Endothelial cell of umbilical vein (primary cell): Measurements from ENCODE around the gene BLOC1S4. TPM values are rescaled to one million over a fixed set of nuclear protein-coding genes. Genes with fewer than 3 reads are reported as not detected.

Source experiments
- BruUV-seq: library from RNA; stranded (reverse); fragments of 400-500 nt; replicated peaks from 2 replicates; lab custom pipeline; 2021; lab: Mats Ljungman, UMichigan
- CTCF ChIA-PET: fragments of 300-600, 350-600 bp; sonication (Branson Sonifier 250); formaldehyde crosslinking; loops from one replicate; lab custom pipeline; 2021; ENCODE audit warnings: antibody characterized with exemption, inconsistent platforms; lab: Charles Lee
- POLR2A ChIA-PET: fragments of 300-600, 350-600 bp; sonication (Branson Sonifier 250); formaldehyde crosslinking; loops from one replicate; lab custom pipeline; 2021; ENCODE audit warnings: antibody characterized with exemption, inconsistent platforms; lab: Charles Lee
- DNase-seq: peaks from one replicate; pipeline ENCODE4 v3.0.0-alpha.2; 2011; ENCODE audit warnings: low read depth, low spot score
- FAIRE-seq: peaks from 2 replicates; lab custom pipeline; 2011; peaks lifted over from hg19 to GRCh38; lab: Jason Lieb, UNC
- H2AFZ ChIP-seq: 2 replicates; pipeline ENCODE4 v1.6.0; 2012; ENCODE audit warnings: low read depth, low read length, control low read depth, inconsistent platforms
- H3K27ac ChIP-seq: 2 replicates; pipeline ENCODE4 v1.5.1; 2011; ENCODE audit warnings: low read depth, mild to moderate bottlenecking, control low read depth, low read length, moderate library complexity; ENCODE audit not compliant: insufficient read depth
- H3K27me3 ChIP-seq, 2 experiments: 2 replicates each; pipeline versions ENCODE4 v1.6.0 to v1.6.1; 2011; ENCODE audit warnings: low read length in 2 of 2, mixed read lengths in 1 of 2; ENCODE audit not compliant: control insufficient read depth in 2 of 2, insufficient read depth in 2 of 2
- H3K36me3 ChIP-seq, 2 experiments: 2 replicates in 1 of 2; 3 replicates in 1 of 2; pipeline ENCODE4 v1.5.1; 2011; ENCODE audit warnings: low read length in 2 of 2, mild to moderate bottlenecking in 1 of 2, moderate library complexity in 1 of 2; ENCODE audit not compliant: control insufficient read depth in 2 of 2, insufficient read depth in 2 of 2; ENCODE audit errors: extremely low read depth in 1 of 2
- H3K4me1 ChIP-seq: 3 replicates; pipeline ENCODE4 v1.5.1; 2011; ENCODE audit warnings: mild to moderate bottlenecking, low read length; ENCODE audit not compliant: control insufficient read depth, insufficient read depth; ENCODE audit errors: extremely low read depth
- H3K4me2 ChIP-seq: 2 replicates; pipeline ENCODE4 v1.6.1; 2011; ENCODE audit warnings: low read length, control low read depth, mixed read lengths; ENCODE audit not compliant: insufficient read depth
- H3K4me3 ChIP-seq, 3 experiments: fragments of 200-600 bp in 1 of 3; sonication (generic), shearing (Covaris generic) in 1 of 3; replicated peaks in 1 of 3; 2 replicates each; pipeline ENCODE4 v1.5.1; 2011 to 2016; ENCODE audit warnings: control low read depth in 3 of 3, low read length in 3 of 3, mild to moderate bottlenecking in 2 of 3, inconsistent platforms in 1 of 3, low read depth in 1 of 3, moderate library complexity in 1 of 3; ENCODE audit not compliant: insufficient read depth in 1 of 3
- H3K79me2 ChIP-seq: 2 replicates; pipeline ENCODE4 v1.6.0; 2012; ENCODE audit warnings: low read length, inconsistent platforms; ENCODE audit not compliant: control insufficient read depth, insufficient read depth
- H3K9ac ChIP-seq: replicated peaks from 2 replicates; pipeline ENCODE3; 2011; ENCODE audit warnings: low read length, control low read depth; ENCODE audit not compliant: insufficient read depth; ENCODE audit errors: extremely low read depth
- H3K9me1 ChIP-seq: replicated peaks from 3 replicates; pipeline ENCODE4 v1.6.0; 2011; ENCODE audit warnings: mild to moderate bottlenecking, low read length; ENCODE audit not compliant: control insufficient read depth, insufficient read depth; ENCODE audit errors: extremely low read depth
- H3K9me3 ChIP-seq: replicated peaks from 2 replicates; pipeline ENCODE4 v1.5.1; 2012; ENCODE audit warnings: low read length, inconsistent platforms; ENCODE audit not compliant: control insufficient read depth, insufficient read depth
- H4K20me1 ChIP-seq: replicated peaks from 2 replicates; pipeline ENCODE3; 2011; ENCODE audit warnings: mild to moderate bottlenecking, low read length; ENCODE audit not compliant: control insufficient read depth, insufficient read depth; ENCODE audit errors: extremely low read depth
- EZH2 ChIP-seq: IDR thresholded peaks from 2 replicates; pipeline ENCODE4 v1.6.1; 2012; ENCODE audit warnings: borderline replicate concordance, low read depth, mild to moderate bottlenecking, moderate library complexity, low read length, inconsistent platforms; ENCODE audit not compliant: severe bottlenecking
- FOS ChIP-seq: IDR thresholded peaks from 2 replicates; pipeline ENCODE4 v1.6.1; 2011; ENCODE audit warnings: mild to moderate bottlenecking, low read length, moderate library complexity, borderline replicate concordance; ENCODE audit not compliant: insufficient read depth
- GATA2 ChIP-seq: IDR thresholded peaks from 2 replicates; pipeline ENCODE4 v1.7.0; 2011; ENCODE audit warnings: low read depth, mild to moderate bottlenecking, moderate library complexity, mixed read lengths, low read length; ENCODE audit not compliant: insufficient read length, insufficient read depth
- JUN ChIP-seq: IDR thresholded peaks from 2 replicates; pipeline ENCODE4 v1.6.1; 2011; ENCODE audit warnings: borderline replicate concordance, low read depth; ENCODE audit not compliant: insufficient read length, insufficient read depth
- MYC ChIP-seq: IDR thresholded peaks from one replicate; pipeline ENCODE4 v1.6.1; 2011; ENCODE audit warnings: mild to moderate bottlenecking, low read depth, low read length
- POLR2A ChIP-seq: IDR thresholded peaks from 2 replicates; pipeline ENCODE4 v1.6.1; 2012; ENCODE audit warnings: low read depth, mild to moderate bottlenecking, control low read depth, low read length
- POLR2AphosphoS5 ChIP-seq: IDR thresholded peaks from 2 replicates; pipeline ENCODE4 v1.6.1; 2012; ENCODE audit warnings: low read depth, mild to moderate bottlenecking, control low read depth, low read length, moderate library complexity; ENCODE audit not compliant: insufficient read depth
- dilution Hi-C: fragments of 300-500 bp; cut with MboI; formaldehyde crosslinking; loops from one replicate; pipeline ENCODE4 v1.15.0; 2019; ENCODE audit warnings: low sequenced_read_pairs; ENCODE audit not compliant: extremely low pct_ligation_motif_present
- intact Hi-C: fragments of 100-400 bp; cut with micrococcal nuclease; formaldehyde crosslinking; loops from one replicate; pipeline ENCODE4 v1.10.0; 2022
- polyA plus RNA-seq, 4 experiments: library from polyadenylated mRNA; depleted of rRNA in 3 of 4; stranded (reverse) in 3 of 4; unstranded in 1 of 4; fragments of >200 nt; gene quantifications; 2 replicates each; pipeline versions ENCODE4 v1.2.1 to v1.2.3, GENCODE V29; 2011 to 2012; ENCODE audit warnings: missing spikeins in 1 of 4
- total RNA-seq: library from RNA; stranded (reverse); gene quantifications from 2 replicates; pipeline ENCODE4 v1.2.3, GENCODE V29; 2021
- TF ChIP-seq, protein P1 (sequence below), 2 donors: IDR thresholded peaks; 1 replicate in 1 of 2; 2 replicates in 1 of 2; pipeline ENCODE4 v1.5.1; 2011; ENCODE audit warnings: low read length in 2 of 2, mild to moderate bottlenecking in 2 of 2, moderate library complexity in 2 of 2, control low read depth in 1 of 2, inconsistent platforms in 1 of 2, low read depth in 1 of 2; ENCODE audit not compliant: insufficient read depth in 1 of 2; ENCODE audit errors: extremely low read depth in 1 of 2
- TF ChIP-seq, protein P2 (sequence below): IDR thresholded peaks from 2 replicates; pipeline ENCODE4 v1.6.1; 2011; ENCODE audit not compliant: insufficient read depth, insufficient read length

Gene BLOC1S4
- total and polyA plus RNA-seq, 2 donors (not counting 3 experiments of a cell fraction or from before 2014, with no cell fraction given) = 12.7 to 16.9 TPM

DNA sequence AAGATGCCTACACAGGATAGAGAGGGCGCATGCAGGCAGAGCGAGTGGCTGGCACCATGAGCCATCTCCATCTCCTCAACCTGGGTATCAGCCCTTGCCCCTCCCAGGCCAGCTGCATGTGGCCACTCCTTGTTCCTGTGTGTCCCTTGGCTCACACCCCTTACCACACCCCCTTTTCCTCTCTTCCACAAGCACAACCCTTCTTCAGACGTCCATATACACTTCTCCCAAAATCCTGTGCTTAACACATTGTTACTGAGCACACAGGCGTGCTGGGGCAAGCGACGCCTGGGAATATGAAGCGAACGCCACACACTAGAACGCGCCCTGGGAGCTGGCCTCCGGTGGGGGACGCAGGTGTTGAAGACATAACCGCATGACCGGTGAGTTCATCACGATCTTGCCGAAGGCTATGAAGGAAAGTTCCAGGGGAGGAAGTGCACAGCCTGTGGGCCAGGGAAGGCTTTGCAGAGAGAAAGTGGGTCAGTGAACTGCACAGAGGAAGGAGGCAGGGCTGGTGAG is 47.4 kb downstream of the BLOC1S4 start:
- no peak overlapping the region for H3K4me3 ChIP-seq
- dilution Hi-C loops = no loop called here
- no peak overlapping the region for H2AFZ ChIP-seq
- no peaks in the 10 kb centered on the region for H3K79me2 ChIP-seq
- FAIRE-seq (no peak), DNase-seq (no peak)
- ChIA-PET CTCF (interaction anchor here (2.0 kb wide), 1 partner anchor 110 kb away, joined by 4 read pairs; no protein-coding TSS in a partner anchor), POLR2A (no interaction called here)
- TF ChIP-seq EZH2 = no peak
- TF ChIP-seq MYC = no peak
- TF ChIP-seq POLR2A = no peak
- no peak for TF ChIP-seq JUN
- no peak for TF ChIP-seq FOS
- TF ChIP-seq POLR2AphosphoS5 = no peak
- TF ChIP-seq, protein P1, sequence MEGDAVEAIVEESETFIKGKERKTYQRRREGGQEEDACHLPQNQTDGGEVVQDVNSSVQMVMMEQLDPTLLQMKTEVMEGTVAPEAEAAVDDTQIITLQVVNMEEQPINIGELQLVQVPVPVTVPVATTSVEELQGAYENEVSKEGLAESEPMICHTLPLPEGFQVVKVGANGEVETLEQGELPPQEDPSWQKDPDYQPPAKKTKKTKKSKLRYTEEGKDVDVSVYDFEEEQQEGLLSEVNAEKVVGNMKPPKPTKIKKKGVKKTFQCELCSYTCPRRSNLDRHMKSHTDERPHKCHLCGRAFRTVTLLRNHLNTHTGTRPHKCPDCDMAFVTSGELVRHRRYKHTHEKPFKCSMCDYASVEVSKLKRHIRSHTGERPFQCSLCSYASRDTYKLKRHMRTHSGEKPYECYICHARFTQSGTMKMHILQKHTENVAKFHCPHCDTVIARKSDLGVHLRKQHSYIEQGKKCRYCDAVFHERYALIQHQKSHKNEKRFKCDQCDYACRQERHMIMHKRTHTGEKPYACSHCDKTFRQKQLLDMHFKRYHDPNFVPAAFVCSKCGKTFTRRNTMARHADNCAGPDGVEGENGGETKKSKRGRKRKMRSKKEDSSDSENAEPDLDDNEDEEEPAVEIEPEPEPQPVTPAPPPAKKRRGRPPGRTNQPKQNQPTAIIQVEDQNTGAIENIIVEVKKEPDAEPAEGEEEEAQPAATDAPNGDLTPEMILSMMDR (IDR thresholded peaks at IDR 0.05; ENCODE audit: extremely low read depth in 1 of 2, insufficient read depth in 1 of 2, low read depth in 1 of 2, low read length in 2 of 2) = no peak
- TF ChIP-seq GATA2 = no peak
- TF ChIP-seq, protein P2, sequence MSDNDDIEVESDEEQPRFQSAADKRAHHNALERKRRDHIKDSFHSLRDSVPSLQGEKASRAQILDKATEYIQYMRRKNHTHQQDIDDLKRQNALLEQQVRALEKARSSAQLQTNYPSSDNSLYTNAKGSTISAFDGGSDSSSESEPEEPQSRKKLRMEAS = no peak
- H4K20me1 ChIP-seq = no peaks in the 10 kb centered on the region
- intact Hi-C loops = no loop called here
- no peak overlapping the region for H3K4me2 ChIP-seq
- no peaks in the 10 kb centered on the region for H3K36me3 ChIP-seq
- H3K9me1 ChIP-seq = no peaks in the 10 kb centered on the region
- H3K27ac ChIP-seq = no peak overlapping the region
- no peak overlapping the region for H3K9ac ChIP-seq
- no peaks in the 10 kb centered on the region for H3K9me3 ChIP-seq
- BruUV-seq = no TSS peak
- peaks cover 7 to 8% of the 10 kb centered on the region in 2 experiments for H3K27me3 ChIP-seq
- H3K4me1 ChIP-seq = no peaks in the 10 kb centered on the region
